Neural crest cell (in vitro differentiated cells): Measurements from ENCODE around the gene TMEM184C. TPM values are rescaled to one million over a fixed set of nuclear protein-coding genes. Genes with fewer than 3 reads are reported as not detected.

Experiments used
- DNase-seq: peaks from one replicate; pipeline ENCODE4 v3.0.0; 2021; ENCODE audit warnings: low read depth, mixed read lengths, low spot score
- H3K27ac Mint-ChIP-seq: one replicate; pipeline ENCODE4 v1.8.0; 2021; ENCODE audit warnings: mild to moderate bottlenecking, mixed read lengths; ENCODE audit not compliant: unreplicated experiment
- H3K27me3 Mint-ChIP-seq: 2 replicates; pipeline ENCODE4 v1.8.0; 2021; ENCODE audit warnings: low read depth, mild to moderate bottlenecking, mixed read lengths
- H3K36me3 Mint-ChIP-seq: 2 replicates; pipeline ENCODE4 v1.8.0; 2021; ENCODE audit warnings: low read depth, mild to moderate bottlenecking, mixed read lengths
- H3K4me1 Mint-ChIP-seq: 2 replicates; pipeline ENCODE4 v1.8.0; 2021; ENCODE audit warnings: mixed read lengths
- H3K4me3 Mint-ChIP-seq: one replicate; pipeline ENCODE4 v1.8.0; 2021; ENCODE audit warnings: mild to moderate bottlenecking, mixed read lengths
- H3K9me3 Mint-ChIP-seq: 2 replicates; pipeline ENCODE4 v1.8.0; 2021; ENCODE audit warnings: mixed read lengths
- total RNA-seq: library from RNA; stranded (reverse); gene quantifications from 2 replicates; pipeline ENCODE4 v1.2.1, GENCODE V29; 2021
- TF ChIP-seq, protein P1 (sequence below): fragments of 200-600 bp; sonication (generic); conservative IDR thresholded peaks from 2 replicates; pipeline ENCODE4 v1.5.0; 2021; ENCODE audit warnings: antibody characterized with exemption, mild to moderate bottlenecking

TMEM184C gene
- total RNA-seq, 1 donor from 2014 or later, result 36.4 TPM

DNA sequence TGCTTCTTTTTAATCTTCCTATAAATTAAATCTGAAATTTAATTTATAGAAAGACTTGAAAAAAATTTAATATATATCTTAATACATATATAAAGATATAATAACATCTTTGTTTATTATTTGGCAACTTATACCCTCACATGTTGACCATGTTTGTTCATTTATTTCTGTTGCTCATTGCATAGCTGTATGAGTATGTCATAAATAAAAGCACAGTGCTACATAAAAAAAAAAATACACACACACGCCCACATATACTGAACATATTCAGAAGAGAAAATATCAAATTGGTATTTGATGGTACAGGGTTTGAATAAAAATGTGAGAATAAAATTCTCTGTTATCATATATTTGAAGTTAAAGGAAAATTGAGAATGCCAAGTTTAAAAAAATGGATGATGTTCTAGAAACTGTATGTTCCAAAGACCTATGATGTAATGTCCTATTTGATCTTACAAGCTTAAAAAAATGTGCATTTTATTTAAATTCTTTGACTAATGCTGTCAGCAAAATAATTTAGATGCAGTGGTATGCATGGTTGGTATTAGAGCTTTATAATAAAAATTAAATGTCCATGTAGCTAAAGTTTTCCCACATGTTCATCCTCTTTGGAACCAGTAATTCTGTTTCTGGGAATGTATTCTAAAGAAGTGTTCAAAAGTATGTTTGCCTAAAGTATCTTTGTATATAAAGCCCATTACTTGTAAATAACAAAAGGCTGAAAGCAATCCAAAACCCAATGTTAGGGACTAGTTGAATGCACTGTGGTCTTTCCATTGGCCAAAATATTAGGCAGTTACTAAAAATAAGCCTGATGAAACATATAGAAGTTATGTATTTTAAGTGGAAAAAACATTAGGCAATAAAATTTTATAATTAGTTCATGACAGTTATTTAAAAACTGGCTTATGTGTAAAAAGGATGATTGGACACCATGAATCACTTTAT, 12.9 kb downstream of the TMEM184C start:
- no peaks in the 10 kb centered on the region for H3K4me1 Mint-ChIP-seq
- no peaks in the 10 kb centered on the region for H3K9me3 Mint-ChIP-seq
- H3K4me3 Mint-ChIP-seq, result no peak overlapping the region
- H3K27ac Mint-ChIP-seq, result no peak overlapping the region
- peaks cover 14% of the 10 kb centered on the region for H3K36me3 Mint-ChIP-seq
- no peak for DNase-seq
- no peaks in the 10 kb centered on the region for H3K27me3 Mint-ChIP-seq
- TF ChIP-seq, protein P1, sequence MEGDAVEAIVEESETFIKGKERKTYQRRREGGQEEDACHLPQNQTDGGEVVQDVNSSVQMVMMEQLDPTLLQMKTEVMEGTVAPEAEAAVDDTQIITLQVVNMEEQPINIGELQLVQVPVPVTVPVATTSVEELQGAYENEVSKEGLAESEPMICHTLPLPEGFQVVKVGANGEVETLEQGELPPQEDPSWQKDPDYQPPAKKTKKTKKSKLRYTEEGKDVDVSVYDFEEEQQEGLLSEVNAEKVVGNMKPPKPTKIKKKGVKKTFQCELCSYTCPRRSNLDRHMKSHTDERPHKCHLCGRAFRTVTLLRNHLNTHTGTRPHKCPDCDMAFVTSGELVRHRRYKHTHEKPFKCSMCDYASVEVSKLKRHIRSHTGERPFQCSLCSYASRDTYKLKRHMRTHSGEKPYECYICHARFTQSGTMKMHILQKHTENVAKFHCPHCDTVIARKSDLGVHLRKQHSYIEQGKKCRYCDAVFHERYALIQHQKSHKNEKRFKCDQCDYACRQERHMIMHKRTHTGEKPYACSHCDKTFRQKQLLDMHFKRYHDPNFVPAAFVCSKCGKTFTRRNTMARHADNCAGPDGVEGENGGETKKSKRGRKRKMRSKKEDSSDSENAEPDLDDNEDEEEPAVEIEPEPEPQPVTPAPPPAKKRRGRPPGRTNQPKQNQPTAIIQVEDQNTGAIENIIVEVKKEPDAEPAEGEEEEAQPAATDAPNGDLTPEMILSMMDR, result no peak

DNA sequence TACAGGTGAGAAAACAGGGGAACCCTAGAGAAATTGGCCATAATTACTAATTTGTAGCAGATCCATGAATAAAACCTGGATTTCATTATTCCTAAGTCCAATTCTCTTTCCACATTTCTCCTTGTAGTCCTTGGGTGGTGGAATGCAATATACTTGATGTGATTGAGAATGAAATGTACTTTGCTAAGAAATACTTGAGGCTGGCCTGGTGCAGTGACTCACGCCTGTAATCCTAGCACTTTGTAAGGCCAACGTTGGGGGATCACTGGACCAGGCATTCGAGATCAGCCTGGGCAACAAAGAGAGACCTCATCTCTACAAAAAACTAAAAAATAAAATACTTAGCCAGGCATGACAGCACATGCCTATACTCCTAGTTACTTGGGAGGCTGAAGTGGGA, 15.9 kb downstream of the TMEM184C start:
- Mint-ChIP-seq H3K4me3 (no peak overlapping the region), H3K27ac (no peak overlapping the region), H3K36me3 (peaks cover 28% of the 10 kb centered on the region), H3K4me1 (no peaks in the 10 kb centered on the region), H3K9me3 (no peaks in the 10 kb centered on the region), H3K27me3 (no peaks in the 10 kb centered on the region)
- TF ChIP-seq, protein P1, result no peak
- no peak for DNase-seq

DNA sequence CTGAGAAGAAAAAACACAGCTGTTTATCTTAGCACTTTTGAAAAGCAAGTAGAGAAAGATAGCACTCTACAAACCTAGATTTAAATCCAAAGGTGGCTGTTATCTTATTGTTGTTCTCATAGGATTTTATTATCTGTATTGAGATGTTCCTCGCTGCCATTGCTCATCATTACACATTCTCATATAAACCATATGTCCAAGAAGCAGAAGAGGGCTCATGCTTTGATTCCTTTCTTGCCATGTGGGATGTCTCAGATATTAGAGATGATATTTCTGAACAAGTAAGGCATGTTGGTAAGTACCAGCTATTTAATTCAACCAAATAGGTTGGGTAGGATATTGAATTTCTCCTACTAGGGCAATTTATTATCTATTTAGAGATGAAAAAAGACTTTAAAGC, 16.4 kb downstream of the TMEM184C start:
- Mint-ChIP-seq H3K36me3 (peaks cover 28% of the 10 kb centered on the region), H3K4me1 (no peaks in the 10 kb centered on the region), H3K27me3 (no peaks in the 10 kb centered on the region), H3K9me3 (no peaks in the 10 kb centered on the region), H3K27ac (no peak overlapping the region), H3K4me3 (no peak overlapping the region)
- no peak for DNase-seq
- TF ChIP-seq, protein P1, result no peak

DNA sequence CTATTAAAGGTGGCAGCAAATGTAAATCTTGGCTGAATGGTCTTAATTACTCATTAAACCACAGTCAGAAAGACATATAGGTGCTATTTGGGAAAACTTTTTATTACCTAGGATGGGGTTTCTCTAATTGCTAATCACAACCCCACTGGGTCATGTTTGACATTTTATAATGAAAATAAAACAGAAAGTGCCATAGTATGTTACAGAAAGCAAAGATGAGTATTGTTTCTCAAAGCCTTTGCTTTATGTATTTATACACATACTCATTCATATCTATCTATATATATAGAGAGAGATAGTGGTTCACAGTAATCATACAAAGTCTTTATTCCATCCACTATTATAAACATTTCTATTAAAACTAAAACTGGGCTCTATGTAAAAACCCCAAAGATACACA, 18.2 kb downstream of the TMEM184C start:
- Mint-ChIP-seq H3K9me3 (no peaks in the 10 kb centered on the region), H3K4me1 (peaks cover 9% of the 10 kb centered on the region), H3K36me3 (peaks cover 36% of the 10 kb centered on the region), H3K4me3 (no peak overlapping the region), H3K27ac (no peak overlapping the region), H3K27me3 (no peaks in the 10 kb centered on the region)
- TF ChIP-seq, protein P1, result no peak
- no peak for DNase-seq

DNA sequence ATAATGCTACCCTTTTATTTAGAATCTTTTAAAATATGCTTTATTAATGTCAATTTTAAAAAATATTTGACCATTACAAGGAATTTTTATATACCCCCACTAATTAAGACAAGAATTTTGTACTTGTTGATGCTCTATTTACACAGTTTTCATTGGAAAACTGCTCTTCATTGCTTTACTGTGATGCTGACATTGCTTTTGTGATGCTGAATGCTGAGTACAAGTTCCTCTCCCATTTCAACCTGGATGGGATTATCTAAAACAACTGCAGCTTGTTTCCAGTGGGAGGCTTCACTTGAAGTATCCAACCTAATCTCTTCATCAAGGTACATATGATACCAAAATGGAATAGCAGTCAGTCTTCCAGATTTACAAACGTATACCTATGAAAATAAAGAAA, 21.2 kb downstream of the TMEM184C start:
- Mint-ChIP-seq H3K4me1 (peaks cover 9% of the 10 kb centered on the region), H3K36me3 (peaks cover 41% of the 10 kb centered on the region), H3K4me3 (no peak overlapping the region), H3K9me3 (no peaks in the 10 kb centered on the region), H3K27me3 (no peaks in the 10 kb centered on the region), H3K27ac (no peak overlapping the region)
- TF ChIP-seq, protein P1, result no peak
- DNase-seq, result no peak
